ENCODE results near the gene AGRN. TPM values are rescaled to one million over a fixed set of nuclear protein-coding genes. Genes with fewer than 3 reads are reported as not detected.
"Not testable (repeated sequence)": the region's sequence is repeated elsewhere in the genome, so short reads cannot be mapped to it uniquely, and the experiment has no call there.

AGRN gene
- polyA plus RNA-seq, 3 donors, result 178 to 219 (median 182) TPM

DNA sequence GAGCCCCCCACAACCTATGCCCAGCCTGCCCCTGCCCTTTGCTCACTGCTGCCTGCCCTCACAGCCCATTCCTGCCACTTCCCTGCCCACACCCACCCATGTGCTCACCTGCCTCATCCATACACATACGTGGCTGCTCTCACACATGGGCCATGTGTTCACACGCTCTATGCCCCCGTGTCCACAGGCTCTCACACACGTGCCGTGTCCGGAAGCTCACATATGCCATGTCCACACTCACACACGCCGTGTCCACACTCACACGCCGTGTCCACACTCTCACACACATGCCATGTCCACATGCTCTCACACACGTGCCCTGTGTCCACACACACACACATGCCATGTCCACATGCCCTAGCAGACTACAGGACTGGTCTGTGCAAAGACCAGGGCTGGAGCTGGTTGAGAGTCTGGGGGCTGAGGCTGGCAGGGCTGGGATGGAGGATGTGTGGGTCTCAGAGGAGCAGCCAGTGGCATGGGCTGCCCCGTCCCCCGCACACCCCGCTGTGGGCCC is 54.8 kb downstream of the AGRN start:
- DNase-seq (ENCODE audit: low read depth in 3 of 3, low spot score in 2 of 3), result no peak

DNA sequence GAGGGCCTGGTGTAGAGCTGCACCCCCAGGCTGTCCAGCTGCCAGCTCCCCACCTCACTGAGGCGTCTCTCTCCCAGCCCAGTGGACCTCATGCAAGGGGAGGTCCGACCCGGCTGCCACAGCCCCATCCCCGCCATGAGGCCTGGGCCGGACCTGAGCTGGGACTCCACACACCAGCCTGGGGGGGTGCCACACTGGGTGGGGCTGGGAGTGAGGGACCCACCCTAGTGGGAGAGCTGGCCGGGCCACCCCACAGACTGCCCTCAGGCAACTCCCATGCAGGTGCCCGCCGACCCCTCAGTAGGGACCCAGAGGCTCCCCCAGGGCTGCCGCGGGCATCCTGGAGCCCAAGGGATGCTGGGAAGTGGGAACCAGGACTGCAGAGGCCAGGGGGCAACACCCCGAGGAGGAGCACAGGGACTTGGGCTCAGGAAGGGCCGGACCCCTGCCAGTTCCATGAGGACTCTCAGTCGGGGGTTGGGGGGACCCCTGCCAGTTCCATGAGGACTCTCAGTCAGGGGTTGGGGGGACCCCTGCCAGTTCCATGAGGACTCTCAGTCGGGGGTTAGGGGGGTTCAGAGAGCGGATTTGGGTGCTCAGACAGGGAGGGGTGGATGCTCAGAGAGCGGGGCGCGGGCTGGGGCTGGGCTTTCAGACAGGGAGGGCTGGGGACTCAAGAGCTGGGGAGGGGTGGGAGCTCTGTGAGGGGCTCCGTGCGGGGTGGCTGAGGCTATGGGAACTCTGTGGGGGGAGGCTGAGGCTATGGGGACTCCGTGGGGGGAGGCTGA is 55.4 kb downstream of the AGRN start:
- no peak for DNase-seq (ENCODE audit: low read depth in 3 of 3, low spot score in 2 of 3)

DNA sequence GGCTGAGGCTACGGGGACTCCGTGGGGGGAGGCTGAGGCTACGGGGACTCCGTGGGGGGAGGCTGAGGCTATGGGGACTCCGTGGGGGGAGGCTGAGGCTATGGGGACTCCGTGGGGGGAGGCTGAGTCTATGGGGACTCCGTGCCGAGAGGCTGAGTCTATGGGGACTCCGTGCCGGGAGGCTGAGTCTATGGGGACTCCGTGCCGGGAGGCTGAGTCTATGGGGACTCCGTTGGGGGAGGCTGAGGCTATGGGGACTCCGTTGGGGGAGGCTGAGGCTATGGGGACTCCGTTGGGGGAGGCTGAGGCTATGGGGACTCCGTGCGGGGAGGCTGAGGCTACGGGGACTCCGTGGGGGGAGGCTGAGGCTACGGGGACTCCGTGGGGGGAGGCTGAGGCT is 57.5 kb downstream of the AGRN start:
- not testable (repeated sequence) for DNase-seq (ENCODE audit: low read depth in 3 of 3, low spot score in 2 of 3)

DNA sequence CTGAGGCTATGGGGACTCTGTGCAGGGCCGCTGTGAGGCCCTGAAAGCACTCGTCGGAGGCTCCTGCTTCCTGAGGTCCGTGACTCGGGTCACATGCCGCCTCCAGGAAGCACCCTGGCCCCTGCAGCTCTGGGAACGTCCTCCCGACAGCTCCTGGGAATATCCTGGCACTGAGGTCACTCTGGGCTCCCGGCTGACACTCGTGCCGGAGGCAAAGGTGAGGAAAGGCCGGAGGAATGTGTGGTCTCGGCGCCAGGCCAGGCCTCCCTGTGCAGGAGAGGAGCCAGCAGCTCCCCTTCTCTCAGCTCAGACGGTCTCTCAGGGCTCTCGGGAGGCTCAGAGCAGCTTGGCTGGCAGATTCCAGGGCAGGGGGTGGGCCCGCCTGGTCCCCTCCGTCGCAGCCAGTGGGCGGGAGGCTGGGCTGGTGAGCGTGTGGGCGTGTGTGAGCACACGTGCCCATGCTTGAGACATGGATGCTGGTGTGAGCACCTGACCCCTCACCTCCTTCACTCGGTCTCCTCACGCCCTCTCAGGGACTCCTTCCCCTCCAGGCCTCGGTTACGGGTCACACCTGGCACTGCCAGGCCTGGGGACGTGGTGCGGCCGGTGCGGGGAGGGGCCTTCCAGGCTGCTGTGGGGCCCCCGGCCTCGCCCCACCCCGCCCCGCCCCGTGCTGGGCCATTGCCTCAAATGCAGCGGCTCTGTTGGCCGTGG is 59.6 kb downstream of the AGRN start:
- no peak for DNase-seq (ENCODE audit: low read depth in 3 of 3, low spot score in 2 of 3)

DNA sequence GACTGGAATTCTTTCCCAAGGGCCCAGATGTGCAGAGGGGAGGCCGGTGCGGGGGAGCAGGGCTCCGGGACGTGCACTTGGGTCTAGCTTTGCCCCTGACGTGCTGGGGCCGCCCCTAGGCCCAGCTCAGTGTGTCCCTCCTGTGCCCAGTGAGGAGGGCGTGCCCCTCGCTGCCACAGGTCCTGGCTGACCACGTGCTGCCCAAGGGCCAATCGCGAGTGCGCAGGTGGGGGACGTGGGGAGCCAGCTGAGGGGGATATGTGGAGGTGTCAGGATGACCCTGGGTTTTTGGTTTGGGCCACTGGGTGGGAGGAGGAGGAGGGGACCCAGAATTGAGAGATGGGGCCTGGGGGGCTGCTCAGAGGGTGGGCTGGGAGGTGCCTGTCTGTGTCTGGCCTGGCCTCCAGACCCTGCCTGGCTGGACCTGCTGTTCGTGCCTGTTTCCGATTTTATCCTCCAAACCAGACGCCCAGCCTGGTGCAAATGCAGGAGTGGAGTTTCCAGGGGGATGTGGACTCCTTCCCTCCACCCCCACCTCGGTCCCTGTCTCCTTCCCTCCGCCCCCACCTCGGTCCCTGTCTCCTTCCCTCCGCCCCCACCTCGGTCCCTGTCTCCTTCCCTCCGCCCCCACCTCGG is 60.3 kb downstream of the AGRN start:
- DNase-seq (ENCODE audit: low read depth in 3 of 3, low spot score in 2 of 3), result no peak

DNA sequence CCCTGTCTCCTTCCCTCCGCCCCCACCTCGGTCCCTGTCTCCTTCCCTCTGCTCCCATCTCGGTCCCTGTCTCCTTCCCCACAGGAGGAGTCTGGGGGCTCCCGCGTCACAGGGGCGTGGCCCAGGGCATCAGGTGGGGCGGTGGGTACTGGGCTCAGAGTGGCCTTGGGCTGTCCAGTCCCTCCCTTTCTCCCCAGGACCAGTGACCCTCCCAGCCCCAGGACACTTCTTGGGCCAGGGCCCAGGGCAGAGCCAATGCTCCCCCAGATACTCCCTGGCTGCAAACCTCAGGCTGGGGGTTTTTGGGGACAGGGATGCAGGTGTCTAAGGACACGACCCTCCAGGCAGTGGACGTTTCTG is 61.0 kb downstream of the AGRN start:
- DNase-seq (ENCODE audit: low read depth in 3 of 3, low spot score in 2 of 3), result no peak

DNA sequence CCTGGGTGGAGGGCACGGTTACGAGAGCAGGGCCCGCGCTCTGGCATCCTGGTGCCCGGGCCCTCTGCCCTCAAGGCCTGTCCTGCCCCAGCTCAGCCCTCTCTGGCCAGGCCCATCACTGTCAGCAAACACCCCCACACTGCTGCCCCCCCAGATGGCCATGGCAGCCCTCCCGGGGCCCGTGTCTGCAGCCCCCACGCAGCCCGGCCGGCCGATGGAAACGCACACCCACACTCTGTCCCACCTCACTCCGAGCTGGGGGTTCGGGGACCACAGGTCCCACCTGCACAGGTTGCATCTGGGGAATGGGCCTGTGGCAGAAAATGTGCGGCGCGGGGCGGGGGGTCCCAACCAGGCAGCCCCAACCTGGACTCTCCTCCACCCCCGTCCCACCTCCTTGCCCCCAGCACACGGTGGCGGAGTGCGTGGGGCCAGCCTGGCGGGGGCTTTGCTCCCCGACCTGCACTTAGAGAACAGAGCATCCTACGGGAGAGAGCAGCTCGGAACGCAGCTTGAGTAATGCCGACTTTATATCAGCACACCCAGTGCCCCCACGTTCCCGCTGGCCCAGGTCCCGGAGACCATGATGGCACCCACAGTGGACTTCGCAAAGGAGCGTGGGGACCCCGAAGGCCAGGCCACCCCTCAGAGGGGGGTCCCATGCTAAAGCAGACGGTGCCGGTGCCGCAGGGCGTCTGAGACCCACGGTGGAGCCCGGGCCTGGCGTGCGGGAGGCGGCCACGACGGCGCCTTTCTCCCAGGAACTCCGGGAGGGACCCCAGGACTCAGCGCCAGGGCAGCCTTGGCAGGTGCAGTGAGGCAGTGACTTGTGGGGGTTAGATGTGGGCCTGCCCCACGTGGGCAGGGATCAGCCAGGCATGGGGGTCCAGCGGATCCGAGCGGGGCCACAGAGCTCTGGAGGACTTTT is 61.7 kb downstream of the AGRN start:
- DNase-seq (ENCODE audit: low read depth in 3 of 3, low spot score in 2 of 3), result no peak

DNA sequence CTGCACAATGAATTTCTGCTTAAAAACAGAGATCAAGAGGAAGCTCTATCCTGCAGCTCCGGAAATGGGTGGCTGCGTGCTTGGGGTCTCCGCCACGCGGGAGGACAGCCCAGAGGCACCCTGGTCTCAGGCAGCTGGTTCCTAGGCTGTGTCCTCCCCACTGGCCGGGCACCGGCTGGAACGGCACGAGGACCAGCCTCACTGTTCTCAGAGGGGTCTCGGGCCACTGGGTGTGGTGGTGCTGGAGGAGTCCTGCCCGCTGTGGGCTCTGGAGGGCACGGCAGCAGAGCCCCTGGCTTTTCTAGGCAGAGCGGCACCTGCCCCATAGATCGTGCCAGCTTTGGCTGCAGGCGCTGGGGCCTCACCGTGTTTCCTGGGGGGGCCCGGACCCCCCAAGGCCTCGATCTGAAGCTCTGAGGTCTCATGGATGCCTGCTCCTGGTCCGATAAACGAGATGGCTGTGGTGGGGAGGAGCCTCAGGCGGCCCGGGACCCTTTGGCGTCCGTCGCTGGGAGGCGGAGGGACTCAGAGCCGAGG is 62.4 kb downstream of the AGRN start:
- DNase-seq (ENCODE audit: low read depth in 3 of 3, low spot score in 2 of 3), result no peak

DNA sequence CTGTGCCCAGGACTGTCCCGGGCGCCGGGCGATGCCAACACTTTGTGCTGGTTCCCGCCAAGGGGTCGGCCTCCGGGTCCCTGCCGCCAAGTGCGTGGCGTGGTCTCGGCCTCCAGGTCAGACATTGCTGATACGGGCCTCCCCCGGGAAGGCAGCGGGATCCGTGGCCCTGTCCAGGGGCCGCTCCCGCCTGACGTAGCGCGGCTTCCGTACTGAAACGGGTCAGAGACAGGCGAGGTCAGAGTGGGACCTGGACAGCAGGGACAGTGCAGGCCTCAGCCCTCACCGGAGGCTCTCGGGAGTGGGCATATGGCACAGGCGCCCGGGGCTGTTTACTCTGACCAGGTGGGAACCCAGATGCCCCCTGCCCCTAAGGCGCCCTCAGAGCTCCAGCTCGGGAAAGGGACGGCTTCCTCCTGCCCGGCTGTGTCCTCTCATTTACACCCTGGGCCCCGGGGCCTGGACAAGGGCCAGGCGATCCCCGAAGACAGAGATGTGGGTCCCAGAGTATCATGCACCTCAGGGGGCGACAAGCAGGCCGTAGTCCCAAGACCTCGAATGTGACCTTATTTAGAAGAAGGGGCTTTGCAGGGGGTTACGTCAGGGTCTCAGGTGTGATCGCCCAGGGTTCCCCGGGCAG is 63.0 kb downstream of the AGRN start:
- DNase-seq (ENCODE audit: low read depth in 3 of 3, low spot score in 2 of 3), result no peak

DNA sequence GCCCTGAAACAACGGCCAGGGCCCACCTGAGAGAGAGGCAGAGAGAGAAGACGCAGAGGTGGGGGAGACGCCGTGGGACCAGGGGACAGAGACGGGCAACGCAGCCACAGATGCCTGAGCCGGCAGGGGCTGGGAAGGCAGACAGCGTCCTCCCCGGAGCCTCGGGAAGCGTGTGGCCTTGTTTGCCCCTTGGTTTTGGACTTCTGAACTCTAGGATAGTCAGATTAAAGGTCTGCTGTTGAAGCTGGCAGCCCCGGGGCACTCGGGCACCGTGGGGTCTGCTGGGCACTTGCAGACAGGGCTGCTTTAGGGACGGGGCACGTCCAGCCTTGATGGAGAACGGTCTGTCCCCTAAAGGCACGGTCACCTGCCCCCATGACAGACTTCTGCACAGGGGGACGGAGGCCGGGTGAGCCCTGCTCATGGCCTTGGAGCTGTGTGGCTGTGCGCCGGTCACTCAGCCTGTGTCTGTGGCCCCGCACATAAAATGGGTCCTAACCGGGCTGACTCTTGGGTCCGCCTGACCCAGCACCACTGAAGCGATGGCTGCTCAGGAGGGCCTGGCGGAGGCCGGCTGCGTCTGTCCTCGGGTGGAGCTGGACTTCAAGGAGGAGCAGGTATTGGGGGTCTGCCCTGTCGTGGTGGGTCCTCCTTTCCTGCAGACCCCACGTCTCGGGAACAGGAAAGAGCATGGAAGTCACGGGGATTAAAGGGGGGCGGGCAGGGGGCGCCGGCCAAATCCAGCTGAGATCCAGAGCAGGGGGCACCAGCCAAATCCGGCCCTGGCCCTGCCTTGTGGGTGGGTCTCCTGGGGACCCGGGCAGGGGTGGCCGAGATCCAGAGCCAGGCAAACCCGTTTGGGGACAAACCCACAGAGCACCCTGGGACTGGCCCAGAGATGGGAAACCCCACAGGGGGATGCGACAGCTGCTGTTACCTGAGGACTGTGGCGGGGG is 63.8 kb downstream of the AGRN start:
- DNase-seq (ENCODE audit: low read depth in 3 of 3, low spot score in 2 of 3), result no peak

DNA sequence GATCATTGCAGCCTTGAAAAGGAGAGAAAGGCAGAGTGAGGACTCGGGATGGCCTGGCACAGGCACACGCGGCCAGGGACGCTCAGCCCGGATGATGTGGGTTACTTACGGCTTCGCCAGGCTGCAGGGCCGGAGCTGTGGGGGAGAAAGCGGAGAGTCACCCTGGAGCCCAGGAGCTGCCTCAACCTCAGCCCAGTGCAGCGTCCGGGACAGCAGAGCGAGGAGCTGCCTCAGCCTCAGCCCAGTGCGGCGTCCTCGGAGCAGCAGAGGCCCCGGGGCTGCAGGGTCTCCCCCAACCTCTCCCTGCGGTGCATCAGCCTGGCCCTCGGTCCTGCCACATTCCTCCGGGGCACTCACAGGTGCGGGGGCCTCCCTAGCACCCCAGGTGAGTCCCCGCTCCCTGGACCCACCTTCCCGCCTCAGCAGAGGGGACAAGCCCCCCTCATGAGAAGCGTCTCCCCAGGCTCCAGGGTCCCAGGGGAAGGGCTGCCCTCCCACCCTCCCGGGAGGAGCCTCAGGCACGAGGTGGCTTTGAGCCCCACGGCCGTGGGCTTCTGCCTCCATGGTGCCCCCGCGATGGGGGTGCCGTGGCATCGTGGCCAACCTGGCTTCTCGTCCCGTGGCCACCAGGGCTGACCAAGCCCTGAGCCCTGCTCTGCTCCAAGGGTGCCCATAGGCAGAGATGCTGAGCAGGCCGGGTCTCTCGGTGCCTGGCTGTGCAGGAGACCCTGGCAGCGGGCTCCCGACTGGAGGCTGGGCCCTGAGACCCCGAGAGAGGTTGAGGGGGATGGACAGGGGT is 64.7 kb downstream of the AGRN start:
- DNase-seq (ENCODE audit: low read depth in 3 of 3, low spot score in 2 of 3), result no peak

DNA sequence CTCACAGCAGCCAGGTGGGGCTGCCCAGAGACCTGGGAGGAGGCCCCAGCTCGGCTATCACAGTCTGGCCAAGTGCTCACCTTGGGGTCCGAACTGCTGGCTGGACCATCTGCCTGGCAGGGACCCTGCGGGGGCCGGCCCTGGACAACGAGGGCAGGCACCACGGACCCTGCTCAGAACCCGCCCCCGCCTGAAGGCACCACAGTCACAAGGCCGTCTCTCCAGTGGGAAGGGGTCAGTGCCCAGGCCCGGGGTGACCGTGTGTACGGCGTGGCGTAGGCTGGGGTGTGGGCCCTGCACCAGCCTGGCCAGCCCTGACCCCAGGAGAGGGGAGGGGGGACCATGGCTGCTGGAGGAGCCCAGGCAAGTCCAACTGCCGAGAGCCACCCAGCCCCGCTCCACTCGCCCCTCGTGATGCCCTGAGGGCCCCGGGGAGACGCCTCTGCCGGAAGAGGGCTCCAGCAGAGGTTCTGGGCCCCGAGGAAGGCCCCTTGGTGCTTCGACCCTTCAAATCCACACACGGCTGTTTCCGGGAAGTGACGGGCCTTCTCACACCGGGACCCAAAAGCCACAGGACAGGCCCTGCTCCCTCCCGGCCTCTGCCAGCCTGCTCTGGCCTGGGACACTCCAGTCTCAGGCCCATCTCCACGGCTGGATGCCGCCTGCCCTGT is 65.4 kb downstream of the AGRN start:
- DNase-seq (ENCODE audit: low read depth in 3 of 3, low spot score in 2 of 3), result no peak

DNA sequence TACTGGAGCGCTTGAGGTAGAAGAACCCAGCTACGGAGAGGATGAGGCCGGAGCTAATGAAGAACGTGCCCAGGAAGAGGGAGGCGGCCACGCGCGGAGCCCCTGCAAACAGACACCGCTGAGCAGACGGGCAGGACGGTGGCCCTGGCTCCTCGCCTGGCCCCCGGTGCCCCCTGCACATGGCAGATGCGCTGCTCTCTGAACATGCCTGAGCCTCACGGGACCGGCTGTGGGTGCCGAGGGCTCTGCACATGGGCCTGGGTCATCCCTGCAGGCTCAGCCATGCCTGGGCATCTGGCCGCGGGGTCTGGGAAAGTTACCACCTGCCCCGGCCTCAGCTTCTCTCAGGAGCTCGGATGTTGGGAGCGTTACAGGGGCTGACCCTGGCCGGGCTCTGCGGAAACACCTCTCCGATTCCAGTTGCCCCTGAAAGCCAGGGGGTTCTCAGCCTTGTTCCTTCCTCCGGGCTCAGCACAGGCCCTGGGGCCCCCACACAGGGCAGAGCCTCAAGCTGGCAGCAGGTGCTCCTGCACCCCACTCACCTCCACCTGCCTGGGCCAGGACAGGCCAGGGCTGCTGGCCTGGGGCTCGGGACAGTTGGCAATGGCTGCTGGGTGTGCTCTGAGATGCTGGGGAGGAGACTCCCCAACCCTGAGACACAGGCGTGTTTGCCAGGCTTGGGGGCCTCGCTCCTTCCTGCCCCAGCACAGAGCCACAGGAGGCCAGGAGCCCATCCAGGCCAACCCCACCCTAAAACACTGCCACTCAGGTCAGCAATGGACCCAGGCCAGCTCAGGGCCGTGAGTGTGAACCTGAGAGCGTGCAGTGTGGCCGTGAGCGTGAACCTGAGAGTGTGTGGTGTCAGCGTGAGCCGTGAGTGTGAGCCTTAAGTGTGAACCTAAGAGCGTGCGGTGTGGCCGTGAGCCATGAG is 66.3 kb downstream of the AGRN start:
- no peak for DNase-seq (ENCODE audit: low read depth in 3 of 3, low spot score in 2 of 3)

DNA sequence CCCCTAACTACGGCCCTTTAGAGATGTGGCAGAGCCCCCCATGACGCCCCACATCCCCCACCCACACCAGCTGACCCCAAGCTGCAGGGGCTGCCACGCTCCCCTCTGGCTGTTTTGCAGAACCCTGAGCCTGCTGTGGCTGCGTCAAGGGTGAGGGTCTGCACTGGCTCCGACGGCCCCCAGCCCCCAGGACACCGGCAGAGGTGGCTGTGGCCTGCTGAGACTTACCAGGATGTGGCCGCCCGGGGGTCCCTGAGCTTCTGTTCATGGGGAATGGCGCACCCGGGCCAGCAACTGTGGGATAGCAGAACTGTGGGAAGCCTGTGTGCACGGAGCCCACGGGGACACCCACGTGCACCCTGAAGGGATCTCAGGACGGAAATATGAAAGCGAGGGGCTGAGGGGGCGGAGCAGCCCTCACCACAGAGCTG is 67.0 kb downstream of the AGRN start:
- no peak for DNase-seq (ENCODE audit: low read depth in 3 of 3, low spot score in 2 of 3)

DNA sequence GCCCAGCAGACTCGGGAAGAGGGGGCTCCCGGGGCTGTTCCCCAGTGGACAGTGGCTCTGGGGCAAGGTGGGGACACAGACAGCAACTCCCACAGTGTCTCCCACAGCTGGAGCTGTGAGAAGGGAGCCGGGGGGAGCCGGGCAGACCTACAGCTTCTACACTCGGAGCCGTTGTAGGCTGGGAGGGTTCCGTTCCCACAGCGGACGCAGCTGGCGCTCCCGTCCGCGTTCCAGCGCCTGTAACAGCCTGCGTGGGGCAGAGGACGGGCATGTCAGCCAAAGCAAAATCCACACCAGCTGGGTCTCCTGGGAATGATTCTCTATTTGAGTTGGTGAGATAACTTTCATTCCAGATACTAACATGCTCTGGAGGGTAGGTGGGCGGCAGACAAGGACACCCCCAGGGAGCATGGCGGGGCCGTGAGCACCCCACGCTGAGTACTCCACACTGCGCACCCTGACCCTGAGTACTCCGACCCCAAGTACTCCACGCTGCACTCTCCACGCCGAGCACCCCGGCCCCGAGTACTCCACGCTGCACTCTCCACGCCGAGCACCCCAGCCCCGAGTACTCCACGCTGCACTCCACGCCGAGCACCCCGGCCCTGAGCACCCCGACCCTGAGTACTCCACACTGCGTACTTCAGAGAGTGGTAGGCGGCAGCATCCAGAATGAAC is 67.6 kb downstream of the AGRN start:
- no peak for DNase-seq (ENCODE audit: low read depth in 3 of 3, low spot score in 2 of 3)

All from right renal cortex interstitium (tissue), 3 donors.